ENCODE measurements around the gene IL1RAPL2.

GRCh38 chrX:104696667-104697066 lies 130.7 kb downstream of the IL1RAPL2 start:
- TF ChIP-seq ELK1 (IDR thresholded peaks at IDR 0.05; ENCODE audit: low read depth, low read length): no peak
- no peak for TF ChIP-seq EP300 (IDR thresholded peaks at IDR 0.05)
- no peak for TF ChIP-seq MAX (IDR thresholded peaks at IDR 0.05)
- no peak for TF ChIP-seq POLR2A (IDR thresholded peaks at IDR 0.05; ENCODE audit: low read length)
- TF ChIP-seq CTCF (IDR thresholded peaks at IDR 0.05): no peak
- no peak for TF ChIP-seq BHLHE40 (IDR thresholded peaks at IDR 0.05; ENCODE audit: low read depth, low read length)
- no peak for TF ChIP-seq RCOR1 (IDR thresholded peaks at IDR 0.05; ENCODE audit: low read depth, low read length)
- no peak for TF ChIP-seq USF2 (IDR thresholded peaks at IDR 0.05)
- no peak for TF ChIP-seq HMGXB4 (CRISPR knock-in tag; IDR thresholded peaks at IDR 0.05; ENCODE audit: borderline replicate concordance)
- no peak for TF ChIP-seq REST (IDR thresholded peaks at IDR 0.05)
- TF ChIP-seq POLR2AphosphoS2 (conservative IDR thresholded peaks at IDR 0.05; ENCODE audit: low read length): no peak
- no peak for TF ChIP-seq MYC (IDR thresholded peaks at IDR 0.05; ENCODE audit: borderline replicate concordance, low read length)
- TF ChIP-seq RAD21 (conservative IDR thresholded peaks at IDR 0.05 in 1 of 2, IDR thresholded peaks at IDR 0.05 in 1 of 2): no peak
- no peak for TF ChIP-seq FOSL2 (IDR thresholded peaks at IDR 0.05)
- TF ChIP-seq FOSL2 (CRISPR knock-in tag; IDR thresholded peaks at IDR 0.05): no peak
